Dermis blood vessel endothelial cell (primary cell): Measurements from ENCODE around the gene LIPM. TPM values are rescaled to one million over a fixed set of nuclear protein-coding genes. Genes with fewer than 3 reads are reported as not detected.
"Not testable (repeated sequence)": the region's sequence is repeated elsewhere in the genome, so short reads cannot be mapped to it uniquely, and the experiment has no call there.

Experiments used
- DNase-seq: peaks from one replicate; pipeline ENCODE4 v3.0.0; 2010
- total RNA-seq: library from RNA; depleted of rRNA; stranded (reverse); fragments of >200 nt; gene quantifications from 2 replicates; pipeline ENCODE4 v1.2.3, GENCODE V29; 2014

The LIPM gene
- total RNA-seq, 1 donor from 2014 or later: not detected

DNA sequence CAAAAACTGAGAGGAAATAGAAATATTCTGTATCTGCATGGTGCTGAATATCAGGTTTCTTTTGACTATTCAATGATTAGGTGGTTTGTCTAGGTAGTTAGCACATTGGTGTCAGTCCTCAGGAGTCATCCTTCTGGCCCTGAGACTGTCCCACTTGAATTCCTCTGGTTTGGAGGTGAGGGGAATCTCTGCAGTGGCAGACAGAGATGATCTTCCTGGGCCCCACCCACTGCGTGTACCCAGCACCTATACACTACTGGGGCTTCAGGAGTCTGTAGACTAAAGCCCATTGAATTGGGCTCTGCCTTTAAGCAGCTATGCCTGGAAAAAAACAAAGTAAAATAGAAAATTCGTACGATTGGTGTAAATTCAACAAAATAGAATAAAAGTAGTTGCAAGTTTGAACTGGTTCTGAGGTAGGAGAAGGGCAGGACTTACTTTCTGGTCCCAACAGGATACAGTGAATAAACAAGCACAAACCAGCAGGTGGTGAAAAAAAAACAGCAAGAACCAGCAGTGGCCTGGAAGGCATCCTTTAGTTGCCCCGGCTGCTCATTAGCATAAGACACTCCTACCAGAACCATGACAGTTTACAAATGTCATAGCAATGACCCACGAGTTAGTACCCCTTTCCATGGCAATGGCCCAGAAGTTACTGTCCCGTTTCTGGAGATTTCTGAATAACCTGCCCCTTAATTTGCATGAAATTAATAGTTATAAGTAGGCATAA is 1.7 kb downstream of the LIPM start:
- DNase-seq: no peak

DNA sequence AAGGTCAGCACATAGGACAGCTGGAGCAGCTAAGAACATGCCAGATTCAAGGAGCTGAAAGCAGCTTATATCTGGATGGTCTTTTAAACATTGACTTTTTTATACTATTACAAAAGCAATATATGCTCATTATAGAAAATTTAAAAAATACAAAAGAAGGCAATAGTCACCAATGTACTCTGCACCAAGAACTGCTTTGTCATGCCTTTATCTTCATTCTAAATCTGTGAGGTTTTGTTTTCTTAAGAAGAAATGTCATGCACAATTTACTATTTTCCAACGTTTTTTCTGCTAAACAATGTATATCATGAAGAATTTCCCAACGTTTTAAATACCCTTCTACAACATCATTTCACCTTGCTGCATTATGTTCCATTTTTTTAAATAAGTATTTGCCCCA is 2.8 kb downstream of the LIPM start:
- no peak for DNase-seq

DNA sequence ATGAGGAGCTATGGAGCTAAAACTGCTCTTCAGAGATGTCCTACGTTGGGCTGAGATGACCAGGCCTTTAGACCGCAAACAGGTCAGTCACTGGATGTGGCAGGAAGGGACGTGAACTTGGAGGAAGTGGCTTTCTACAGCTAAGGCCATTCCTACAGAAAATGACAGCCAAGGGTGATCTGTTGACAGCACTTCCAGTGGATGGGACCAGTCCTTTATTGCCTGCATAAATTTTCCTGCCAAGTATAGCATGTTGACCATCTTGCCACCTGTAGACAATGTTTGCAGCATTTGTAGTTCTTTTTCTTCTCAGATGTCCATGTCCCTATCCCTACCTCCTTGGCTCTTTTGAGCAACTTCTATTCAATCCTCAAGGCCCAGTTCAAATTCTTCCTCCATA is 3.4 kb downstream of the LIPM start:
- no peak for DNase-seq

DNA sequence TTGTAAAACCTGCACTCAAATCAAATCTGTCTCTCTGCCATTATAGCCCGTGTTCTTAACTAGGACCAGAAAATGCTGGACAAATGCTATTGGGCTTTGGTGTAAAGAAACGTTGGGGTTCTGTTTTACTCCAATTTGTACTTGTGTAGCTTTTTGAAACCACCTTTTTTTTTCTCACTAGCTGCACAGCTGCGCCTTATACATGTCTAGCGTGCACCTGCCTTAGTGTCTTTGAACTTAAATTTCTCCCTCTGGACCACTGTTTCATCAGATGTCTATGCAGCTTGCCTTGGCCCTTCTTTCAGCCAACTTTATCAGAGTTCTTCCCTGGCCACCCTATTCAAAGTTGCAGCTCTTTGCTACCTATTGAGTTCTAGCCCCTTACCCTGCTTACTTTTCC is 7.1 kb downstream of the LIPM start:
- DNase-seq: no peak

DNA sequence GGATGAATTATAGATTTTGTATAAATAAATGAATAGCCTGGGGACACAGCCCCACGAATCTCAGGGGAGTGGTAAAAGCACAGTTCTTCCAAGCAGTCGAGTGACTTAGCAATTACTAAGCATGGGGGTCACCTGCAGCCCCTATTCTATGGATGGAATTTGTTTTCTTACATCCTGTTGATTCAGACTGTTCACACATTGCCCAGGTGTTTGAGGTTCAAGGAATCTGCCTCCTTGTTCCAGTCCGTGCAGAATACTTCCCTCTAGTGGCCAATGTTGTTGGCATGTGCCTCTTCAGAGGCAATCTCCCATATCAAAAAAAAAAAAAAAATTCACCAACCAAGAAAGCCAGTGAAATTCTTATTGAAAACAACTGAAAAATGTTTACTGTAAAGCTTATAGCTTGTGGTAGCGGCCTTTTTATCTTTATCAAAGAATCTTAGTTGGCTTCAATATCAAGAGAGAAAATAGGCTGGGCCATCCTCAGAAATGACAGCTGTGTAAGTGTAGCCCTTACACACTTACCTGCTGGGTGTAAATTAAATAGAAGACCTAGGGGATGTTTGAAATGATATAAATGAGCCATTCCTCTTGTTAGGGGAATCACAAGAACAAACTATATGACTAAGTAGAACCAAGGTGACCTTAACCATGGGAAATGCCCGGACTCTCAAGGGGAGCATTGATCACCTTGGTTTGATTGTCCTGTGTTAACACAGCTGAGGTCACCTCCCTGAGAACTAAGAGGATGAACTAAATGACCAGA is 7.8 kb downstream of the LIPM start:
- peak; percentile 74 for DNase-seq

DNA sequence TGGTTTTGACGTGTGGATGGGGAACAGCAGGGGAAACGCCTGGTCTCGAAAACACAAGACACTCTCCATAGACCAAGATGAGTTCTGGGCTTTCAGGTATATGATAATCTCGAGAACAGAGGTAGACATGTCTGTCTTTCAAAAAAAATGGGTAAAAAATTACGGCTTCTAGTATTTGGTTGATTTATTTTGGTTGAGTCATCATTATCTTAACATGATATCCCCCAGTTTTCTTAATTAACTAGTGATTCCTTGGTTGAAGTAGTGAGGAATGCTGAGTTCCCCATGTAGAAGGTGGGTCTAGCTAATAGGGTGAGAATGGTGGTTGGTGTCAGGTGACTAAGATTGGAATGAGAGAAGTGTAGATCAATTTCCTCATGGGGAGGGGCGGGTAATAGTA is 10.7 kb downstream of the LIPM start:
- DNase-seq: no peak

DNA sequence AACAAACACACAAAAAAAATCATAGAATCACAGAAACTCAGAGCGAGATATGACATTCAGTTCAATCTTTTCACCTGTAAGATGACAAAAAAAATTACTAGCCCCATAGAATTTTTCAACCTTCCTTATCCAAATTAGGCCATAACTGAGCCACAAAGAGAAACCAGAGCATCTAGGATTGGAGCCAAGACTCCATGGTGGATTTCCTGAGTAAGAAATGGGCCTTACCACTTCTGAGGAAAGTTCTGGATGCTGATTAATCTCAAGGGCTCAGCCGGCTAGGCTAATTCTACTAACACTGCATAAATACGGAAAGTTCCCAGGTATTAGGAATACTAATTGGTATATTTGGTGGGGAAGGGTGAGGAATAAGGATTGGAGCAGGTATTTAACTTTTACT is 16.8 kb downstream of the LIPM start:
- DNase-seq: no peak

DNA sequence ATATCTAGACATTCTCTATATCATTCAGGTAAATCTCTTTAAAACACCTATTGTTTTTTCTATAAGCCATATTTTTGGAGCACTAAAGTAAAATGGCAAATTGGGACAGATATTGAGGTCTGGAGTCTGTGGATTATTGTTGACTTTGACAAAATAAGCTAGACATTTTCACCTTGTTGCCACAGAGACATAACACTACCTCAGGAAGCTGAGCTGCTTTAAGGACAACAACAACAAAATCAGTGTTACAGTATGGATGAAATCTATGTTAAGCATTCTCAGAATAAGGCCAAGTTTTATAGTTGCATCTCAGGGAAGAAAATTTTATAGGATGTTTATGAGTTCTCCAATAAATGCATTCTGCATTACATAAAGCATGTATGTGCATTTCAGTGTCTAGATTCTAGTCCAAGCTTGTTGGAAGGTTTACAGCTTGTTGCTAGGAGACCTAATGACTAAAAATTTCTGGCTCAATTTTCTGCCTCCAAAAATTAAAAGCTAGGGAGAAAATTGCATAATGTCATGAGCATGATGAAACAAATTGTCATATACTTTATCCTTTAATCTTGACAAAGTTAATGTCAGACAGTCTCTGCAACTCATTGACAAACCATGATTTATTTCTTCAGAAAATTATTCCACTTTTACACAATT is 18.3 kb downstream of the LIPM start:
- DNase-seq: no peak

DNA sequence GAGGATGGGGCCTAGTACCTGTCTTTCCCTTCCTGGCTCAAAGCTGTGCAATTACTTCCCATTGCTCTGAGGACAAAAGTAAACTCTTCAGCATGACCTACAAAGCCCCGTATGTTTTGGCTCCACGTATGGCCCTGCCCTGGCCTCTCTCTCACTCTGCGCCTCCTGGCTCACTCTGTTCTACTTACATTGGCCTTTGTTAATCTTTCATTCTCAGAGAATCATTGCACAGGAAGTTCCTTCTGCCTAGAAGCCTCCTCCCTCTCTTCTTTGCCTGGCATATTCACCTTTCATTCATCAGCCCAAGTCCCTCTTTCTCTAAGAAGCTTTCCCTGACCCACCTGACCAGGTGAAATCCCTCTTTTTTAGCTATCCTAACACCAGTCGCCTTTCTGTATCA is 23.9 kb downstream of the LIPM start:
- DNase-seq: no peak

DNA sequence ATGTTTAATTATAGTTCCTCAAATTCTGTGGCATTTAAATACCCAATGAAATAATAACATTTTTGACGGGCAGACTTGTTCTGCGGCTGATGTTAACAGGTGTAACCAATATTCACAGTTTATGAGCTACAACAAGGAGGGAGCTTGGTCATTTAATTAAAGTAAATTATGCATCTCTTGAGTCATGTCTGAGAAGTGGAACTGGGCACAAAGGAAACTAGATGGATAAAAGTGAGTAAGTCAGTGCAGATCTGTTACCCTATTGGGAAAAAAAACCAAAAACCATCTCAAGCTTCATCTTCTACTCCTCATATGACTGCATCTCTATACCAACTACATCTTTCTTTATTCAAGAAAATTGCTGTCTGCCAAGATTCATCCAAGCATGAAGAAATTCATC is 25.1 kb downstream of the LIPM start:
- DNase-seq: no peak

DNA sequence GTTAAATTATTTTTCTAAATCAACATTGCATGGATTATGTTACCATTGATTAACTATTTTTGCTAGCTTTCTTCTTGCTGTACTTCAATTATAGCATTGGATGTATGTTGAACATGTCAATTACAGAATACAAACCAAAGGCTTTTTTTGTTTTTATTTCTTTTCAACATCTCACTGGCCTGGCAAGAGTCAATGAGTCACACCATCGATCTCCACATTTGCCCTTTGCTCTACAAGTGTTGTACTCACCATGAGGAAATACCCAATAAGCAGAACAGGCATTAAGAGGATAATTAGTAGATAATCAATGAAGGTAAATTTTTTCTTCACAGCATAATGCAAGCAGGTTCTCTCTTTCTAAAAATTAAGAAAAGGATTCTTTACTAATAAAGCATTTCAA is 25.8 kb downstream of the LIPM start:
- DNase-seq: no peak

DNA sequence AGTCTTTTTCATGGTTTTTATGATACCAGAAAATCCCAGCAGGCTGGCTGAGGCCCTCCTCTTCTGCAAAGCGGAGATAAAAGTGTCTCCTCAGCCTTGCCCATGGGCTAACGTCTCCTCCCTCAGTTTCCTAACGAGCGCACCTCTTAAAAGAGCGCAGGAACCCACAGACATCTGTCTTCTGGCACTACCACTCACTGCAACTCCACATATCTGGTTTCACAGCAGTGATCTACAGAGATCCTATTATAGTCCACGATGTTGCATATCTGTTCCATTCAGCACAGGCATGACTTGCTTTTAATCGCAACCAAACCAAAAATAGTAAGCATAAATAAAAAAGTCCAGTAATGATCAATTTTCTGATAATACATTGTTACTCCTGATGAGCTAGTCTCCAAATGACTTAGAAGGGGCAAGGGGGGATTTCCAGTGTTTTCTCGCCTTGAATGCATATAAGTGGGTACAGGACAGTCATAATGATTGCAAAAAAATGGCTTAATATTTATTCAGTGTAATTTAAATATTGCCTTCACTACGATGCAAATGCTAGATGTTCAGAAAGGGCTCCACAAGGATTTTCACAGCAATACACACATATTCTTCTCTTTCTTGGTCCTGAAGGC is 28.2 kb downstream of the LIPM start:
- no peak for DNase-seq

DNA sequence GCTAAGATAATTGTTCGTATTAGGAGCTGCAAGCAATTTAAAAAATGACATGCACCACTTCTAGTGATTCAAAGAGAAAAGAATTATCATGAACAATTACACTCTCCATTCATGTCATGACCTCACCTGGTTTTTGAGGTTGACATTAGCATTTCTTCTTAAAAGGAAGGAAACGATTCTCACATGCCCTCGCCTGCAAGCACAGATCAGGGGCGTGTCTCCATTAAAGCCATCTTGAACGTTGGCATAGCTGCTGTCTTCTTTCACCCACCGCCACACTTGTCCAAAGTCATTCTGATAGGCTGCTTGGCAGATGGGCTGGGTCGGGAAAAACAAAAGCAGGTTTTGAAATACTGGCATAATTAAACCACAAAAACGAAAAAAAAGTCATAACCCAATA is 29.2 kb downstream of the LIPM start:
- no peak for DNase-seq

DNA sequence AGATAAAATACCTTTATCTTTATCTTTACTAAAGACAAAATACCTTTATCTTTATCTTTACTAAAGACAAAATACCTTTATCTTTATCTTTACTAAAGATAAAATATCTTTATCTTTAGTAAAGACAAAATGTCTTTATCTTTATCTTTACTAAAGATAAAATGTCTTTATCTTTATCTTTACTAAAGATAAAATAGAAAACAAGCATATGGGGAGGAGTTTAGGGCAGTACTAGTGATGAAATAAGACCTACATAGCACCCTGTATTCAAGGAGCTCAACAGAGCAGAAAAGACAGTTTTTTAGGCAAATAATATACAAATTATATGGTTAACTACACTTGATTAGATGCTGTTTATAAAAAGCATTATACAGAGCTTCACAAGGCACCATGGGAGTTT is 29.8 kb downstream of the LIPM start:
- no peak for DNase-seq

DNA sequence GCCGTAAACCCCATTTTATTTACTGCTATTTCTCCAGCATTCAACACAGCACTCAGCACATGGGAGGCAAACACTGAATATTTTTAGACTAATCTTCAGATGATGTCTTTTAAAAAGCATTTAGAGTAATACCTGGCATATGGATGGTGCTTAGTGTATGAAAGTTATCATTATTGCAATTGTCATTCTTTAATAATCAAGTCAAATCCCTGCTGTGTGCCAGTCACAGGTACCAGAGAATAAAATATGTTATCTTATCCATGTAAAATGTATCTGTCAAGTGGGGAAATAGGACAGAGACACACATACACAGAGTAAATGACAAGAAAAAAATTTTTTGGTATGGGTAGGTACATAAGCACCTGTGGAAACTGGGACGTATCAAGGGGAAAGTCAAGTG is 30.6 kb downstream of the LIPM start:
- no peak for DNase-seq

DNA sequence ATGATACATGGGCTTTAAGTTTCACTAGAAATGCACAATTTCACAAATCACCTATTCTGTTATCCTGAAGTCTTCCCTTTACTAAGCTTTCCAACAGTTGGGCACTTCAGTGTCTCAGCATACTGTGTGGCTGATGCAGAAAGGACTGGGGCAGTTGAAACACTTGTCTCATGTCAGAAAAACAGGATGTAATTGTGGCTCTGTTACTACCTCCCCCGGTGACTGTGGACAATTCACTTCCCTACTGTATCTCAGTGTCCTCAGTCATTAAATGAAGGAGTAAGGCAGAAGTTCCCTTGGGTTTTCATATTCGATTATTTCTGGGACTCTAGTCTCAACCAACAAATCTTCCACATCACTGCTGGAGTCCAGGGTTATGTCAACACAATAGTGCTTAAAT is 31.2 kb downstream of the LIPM start:
- DNase-seq: no peak

DNA sequence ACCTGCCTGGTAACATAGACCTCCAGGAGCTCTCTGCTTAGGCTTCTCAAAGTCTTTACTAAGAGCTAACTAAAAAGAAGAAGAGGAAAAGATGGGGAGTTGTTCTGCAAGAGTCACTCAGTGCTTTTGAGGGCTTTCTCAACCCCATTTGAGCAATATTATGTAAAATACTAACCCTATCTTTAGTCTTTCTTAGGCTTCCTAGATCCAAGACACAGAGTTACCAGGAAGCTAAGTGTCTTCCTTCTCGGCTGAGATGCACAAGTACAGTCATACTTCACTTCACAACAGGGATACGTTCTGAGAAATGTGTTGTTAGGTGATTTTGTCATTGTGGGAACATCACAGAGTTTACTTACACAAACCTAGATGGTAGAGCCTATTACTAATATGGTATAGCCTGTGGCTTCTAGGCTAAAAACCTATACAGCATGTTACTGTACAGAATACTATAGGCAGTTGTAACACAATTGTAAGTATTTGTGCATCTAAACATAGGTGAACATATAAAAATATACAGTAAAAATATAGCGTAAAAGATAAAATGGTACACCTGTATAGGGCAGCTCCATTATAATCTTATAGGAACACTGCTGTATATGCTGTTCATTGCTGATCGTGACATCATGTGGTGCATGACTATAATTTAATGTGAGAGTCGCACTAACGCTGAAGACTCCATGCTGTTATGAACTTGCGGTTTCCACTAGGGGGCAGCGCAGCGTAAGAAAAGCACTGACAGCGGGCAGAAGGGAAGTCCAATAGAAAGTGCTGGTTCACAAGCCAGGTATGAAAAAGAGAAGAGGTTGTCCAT is 32.8 kb downstream of the LIPM start:
- peak; percentile 93 for DNase-seq

DNA sequence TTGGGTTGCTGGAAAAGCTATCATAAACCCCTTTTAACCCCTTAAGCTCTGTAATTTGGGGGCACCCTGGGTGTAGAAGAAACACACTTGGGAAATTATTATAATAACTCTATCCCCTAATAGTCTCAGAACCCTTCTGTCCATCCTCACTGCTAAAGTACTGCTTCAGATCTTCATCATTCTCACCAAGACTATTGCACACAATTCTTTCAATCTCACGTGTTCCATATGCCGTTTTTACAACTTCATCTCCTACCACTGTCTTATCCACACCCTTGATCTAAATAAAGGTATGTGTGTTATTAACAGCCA is 33.3 kb downstream of the LIPM start:
- no peak for DNase-seq

DNA sequence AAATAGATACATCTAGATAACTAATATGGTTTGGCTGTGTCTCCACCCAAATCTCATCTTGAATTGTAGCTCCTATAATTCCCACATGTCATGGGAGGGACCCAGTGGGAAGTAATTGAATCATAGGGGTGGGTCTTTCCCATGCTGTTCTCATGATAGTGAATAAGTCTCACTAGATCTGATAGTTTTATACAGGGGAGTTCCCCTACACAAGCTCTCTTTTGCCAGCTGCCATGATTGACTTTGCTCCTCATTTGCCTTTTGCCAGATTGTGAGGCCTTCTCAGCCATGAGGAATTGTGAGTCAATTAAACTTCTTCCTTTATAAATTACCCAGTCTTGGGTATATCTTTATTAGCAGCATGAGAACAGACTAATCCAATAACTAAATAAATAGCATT is 35.1 kb downstream of the LIPM start:
- not testable (repeated sequence) for DNase-seq

DNA sequence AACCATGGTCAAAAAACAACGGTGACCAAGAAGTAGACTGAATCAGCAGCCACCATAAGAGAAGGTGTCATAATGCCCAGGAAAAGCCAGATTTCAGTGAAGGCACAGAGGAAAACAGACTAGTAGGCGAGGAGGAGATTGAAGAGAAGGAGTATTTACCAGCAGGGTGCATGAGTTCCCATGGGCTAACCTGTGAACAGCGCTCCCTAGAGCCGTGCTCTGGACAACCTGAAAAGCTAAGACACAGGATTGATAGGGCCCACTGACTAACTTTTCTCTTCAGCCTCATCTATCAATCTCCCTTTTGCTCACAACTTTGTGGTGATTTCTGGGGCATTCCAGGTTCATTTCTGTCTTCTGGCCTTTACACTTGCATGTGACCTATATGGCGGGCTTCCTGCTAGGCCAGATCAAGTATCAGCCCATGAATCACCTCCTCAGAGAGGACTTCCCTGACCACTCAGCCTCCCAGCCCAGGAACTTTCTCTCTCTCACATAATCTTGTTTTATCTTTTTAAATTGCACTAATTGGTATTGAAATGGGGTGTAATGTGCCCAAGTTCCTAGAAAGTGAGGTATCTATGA is 36.3 kb downstream of the LIPM start:
- DNase-seq: no peak

DNA sequence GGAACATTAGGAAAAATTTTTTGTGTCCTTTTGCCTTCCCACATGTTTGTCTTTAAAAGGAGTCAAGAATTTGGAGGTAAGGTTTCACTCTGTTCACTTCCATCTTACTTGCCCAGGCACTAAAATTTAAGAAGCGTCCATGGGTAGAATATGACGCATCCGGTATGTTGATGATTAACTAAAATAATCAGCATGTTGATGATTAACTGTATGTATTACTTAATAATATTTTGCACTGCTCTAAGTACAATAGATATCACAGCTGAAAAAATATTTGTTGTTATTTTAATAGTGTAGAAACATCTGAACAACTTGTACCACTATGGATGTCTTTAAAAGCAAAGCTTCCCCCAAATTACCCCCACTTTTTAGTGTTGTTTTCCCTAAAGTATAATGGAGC is 37.6 kb downstream of the LIPM start:
- no peak for DNase-seq

DNA sequence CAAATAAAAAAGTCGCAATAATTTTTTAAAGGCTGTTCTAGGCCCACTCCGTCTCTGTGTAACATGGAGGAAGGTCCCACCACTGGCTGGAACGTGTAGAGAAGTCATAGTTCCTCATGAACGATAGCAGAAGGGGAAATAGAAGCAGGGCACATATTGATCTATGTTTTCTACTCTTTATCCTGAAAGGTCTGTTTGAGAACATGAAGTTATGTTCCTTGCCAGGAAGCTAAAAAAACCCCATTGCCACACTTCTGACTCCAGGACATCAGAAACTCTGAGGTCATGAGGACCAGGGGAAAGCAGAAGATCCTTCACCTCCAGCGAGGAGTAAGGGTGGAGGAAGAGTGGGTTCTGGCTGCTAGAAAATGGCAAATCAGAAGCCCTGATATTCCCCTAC is 38.4 kb downstream of the LIPM start:
- no peak for DNase-seq
